Neural crest cell (in vitro differentiated cells): ENCODE data around the gene RUNX1. TPM values are rescaled to one million over a fixed set of nuclear protein-coding genes. Genes with fewer than 3 reads are reported as not detected.

Experiments
- DNase-seq: peaks from one replicate; pipeline ENCODE4 v3.0.0; 2021; ENCODE audit warnings: low read depth, mixed read lengths, low spot score
- H3K27ac Mint-ChIP-seq: one replicate; pipeline ENCODE4 v1.8.0; 2021; ENCODE audit warnings: mild to moderate bottlenecking, mixed read lengths; ENCODE audit not compliant: unreplicated experiment
- H3K27me3 Mint-ChIP-seq: 2 replicates; pipeline ENCODE4 v1.8.0; 2021; ENCODE audit warnings: low read depth, mild to moderate bottlenecking, mixed read lengths
- H3K36me3 Mint-ChIP-seq: 2 replicates; pipeline ENCODE4 v1.8.0; 2021; ENCODE audit warnings: low read depth, mild to moderate bottlenecking, mixed read lengths
- H3K4me1 Mint-ChIP-seq: 2 replicates; pipeline ENCODE4 v1.8.0; 2021; ENCODE audit warnings: mixed read lengths
- H3K4me3 Mint-ChIP-seq: one replicate; pipeline ENCODE4 v1.8.0; 2021; ENCODE audit warnings: mild to moderate bottlenecking, mixed read lengths
- H3K9me3 Mint-ChIP-seq: 2 replicates; pipeline ENCODE4 v1.8.0; 2021; ENCODE audit warnings: mixed read lengths
- CTCF ChIP-seq: fragments of 200-600 bp; sonication (generic); conservative IDR thresholded peaks from 2 replicates; pipeline ENCODE4 v1.5.0; 2021; ENCODE audit warnings: antibody characterized with exemption, mild to moderate bottlenecking
- total RNA-seq: library from RNA; stranded (reverse); gene quantifications from 2 replicates; pipeline ENCODE4 v1.2.1, GENCODE V29; 2021

Gene RUNX1
- total RNA-seq, 1 donor from 2014 or later: 0.63 TPM

DNA sequence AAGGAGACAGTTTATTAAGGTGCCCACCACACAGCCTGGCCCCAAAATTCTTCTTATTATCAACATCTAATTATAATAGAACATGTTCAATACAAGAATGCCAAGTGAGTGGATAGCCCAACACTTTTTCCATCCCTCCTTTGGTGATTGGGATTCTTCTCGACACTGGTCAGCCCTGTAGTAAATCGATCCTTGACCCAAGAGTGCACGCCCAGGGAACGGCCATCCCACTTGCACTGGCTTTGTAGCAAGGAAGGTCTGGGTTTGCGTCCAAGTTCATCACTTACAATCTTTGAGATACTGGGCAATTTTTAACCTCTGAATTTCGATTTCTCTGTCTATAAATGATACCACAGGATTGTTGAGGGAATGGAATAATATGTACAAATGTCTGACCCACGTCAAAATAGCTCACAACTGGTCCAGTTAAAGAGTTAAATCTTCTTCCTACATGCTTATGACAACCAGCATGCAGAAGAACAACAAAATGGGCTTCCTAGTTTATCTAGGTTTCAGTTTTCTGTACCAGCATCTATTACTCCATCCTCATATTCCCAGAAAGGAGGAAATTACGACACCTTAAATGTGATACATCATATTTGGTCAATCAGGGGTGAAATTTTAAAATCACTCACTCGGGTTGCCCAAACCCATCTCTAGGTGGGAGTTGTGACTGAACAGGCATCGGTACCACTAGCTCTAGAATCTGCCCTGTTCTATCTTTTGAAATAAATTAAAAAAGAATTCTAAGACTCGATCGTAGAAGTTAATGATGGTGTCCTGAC lies 218.5 kb downstream of the RUNX1 start:
- Mint-ChIP-seq H3K27me3 (peaks cover 3% of the 10 kb centered on the region), H3K4me3 (no peak overlapping the region), H3K4me1 (no peaks in the 10 kb centered on the region), H3K27ac (no peak overlapping the region), H3K36me3 (no peaks in the 10 kb centered on the region), H3K9me3 (no peaks in the 10 kb centered on the region)
- no peak for DNase-seq
- TF ChIP-seq CTCF: no peak

DNA sequence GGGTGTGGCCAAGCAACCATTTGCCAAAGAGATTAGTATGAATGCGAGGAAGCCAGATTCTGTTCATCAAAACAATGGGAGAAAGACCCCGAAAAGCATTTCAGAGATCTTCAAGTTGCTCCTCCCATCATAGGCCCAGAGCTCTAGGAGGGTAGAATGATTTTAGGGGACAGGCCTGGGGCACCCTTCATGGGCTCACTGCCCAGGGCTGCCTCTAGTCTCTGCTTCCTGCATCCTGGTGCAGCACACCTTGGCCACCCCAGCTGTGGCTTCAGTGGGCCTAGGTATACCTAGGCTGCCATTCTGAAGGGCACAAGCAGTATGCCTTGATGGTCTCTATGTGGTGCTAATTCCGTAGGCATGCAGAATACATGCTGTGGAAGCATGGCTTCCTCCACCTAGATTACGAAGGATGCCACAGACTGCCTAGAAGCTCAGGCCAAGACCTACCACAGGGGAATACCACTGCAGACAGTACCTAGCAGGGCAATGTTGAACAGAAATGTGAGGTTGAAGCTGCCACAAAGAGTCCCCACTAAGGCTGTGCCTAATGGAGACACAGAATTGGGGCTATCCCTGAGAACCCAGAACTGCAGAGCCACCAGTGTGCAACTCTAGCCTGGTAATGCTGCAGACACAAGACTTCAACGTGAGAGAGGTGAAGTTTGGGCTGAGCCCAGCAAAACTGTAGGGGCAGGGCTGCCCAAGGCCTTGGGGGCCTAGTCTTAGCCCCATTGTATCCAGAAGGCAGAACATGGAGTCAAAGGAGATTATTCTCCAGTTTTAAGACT lies 221.5 kb downstream of the RUNX1 start:
- Mint-ChIP-seq H3K4me1 (peaks cover 5% of the 10 kb centered on the region), H3K36me3 (no peaks in the 10 kb centered on the region), H3K27me3 (peaks cover 3% of the 10 kb centered on the region), H3K4me3 (no peak overlapping the region), H3K9me3 (no peaks in the 10 kb centered on the region), H3K27ac (no peak overlapping the region)
- DNase-seq: no peak
- TF ChIP-seq CTCF: no peak

GRCh38 chr21:34826836-34827235 lies 222.3 kb downstream of the RUNX1 start:
- Mint-ChIP-seq H3K27me3 (peaks cover 3% of the 10 kb centered on the region), H3K9me3 (no peaks in the 10 kb centered on the region), H3K27ac (no peak overlapping the region), H3K4me1 (peaks cover 5% of the 10 kb centered on the region), H3K36me3 (no peaks in the 10 kb centered on the region), H3K4me3 (no peak overlapping the region)
- no peak for TF ChIP-seq CTCF
- no peak for DNase-seq

- no peak overlapping the region for H3K4me3 Mint-ChIP-seq
- no peak for TF ChIP-seq CTCF
- no peaks in the 10 kb centered on the region for H3K9me3 Mint-ChIP-seq
- peaks cover 5% of the 10 kb centered on the region for H3K4me1 Mint-ChIP-seq
- H3K36me3 Mint-ChIP-seq: no peaks in the 10 kb centered on the region
- peaks cover 3% of the 10 kb centered on the region for H3K27me3 Mint-ChIP-seq
- no peak for DNase-seq
- H3K27ac Mint-ChIP-seq: no peak overlapping the region
These were observed 223.1 kb downstream of the RUNX1 start for GRCh38 chr21:34825948-34826548.

DNA sequence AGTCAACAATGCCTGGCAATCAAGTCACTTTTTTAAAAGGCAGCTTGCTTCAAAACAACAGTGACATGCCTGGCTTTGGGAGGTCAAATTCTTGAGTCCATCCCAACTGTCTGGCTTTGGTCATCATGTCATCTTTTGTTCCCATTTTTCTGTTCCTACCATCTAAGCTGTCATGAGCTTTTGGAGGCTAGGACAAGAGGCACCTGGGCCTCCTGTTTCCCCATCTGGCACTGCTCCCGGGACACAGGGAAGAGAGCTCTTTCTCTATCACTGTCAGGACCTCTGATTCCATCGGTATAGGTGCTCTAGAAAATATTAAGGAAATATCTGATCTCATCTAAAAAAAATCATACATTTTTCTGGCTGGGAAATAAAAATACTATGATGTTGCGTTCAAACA lies 224.0 kb downstream of the RUNX1 start:
- no peak overlapping the region for H3K4me3 Mint-ChIP-seq

More for the DNA sequence above, 224.0 kb downstream of the RUNX1 start:
- no peak for DNase-seq
- Mint-ChIP-seq H3K27ac (no peak overlapping the region), H3K27me3 (peaks cover 3% of the 10 kb centered on the region), H3K36me3 (no peaks in the 10 kb centered on the region), H3K9me3 (no peaks in the 10 kb centered on the region), H3K4me1 (peaks cover 5% of the 10 kb centered on the region)
- TF ChIP-seq CTCF: no peak
